ENCODE data around the gene ISG20L2.

Gene ISG20L2

GRCh38 chr1:156754219-156754618 is 25.7 kb upstream of the ISG20L2 start:
- no peak for DNase-seq (ENCODE audit: low spot score)

GRCh38 chr1:156752843-156753482 is 24.4 kb upstream of the ISG20L2 start:
- DNase-seq (ENCODE audit: low spot score), result no peak

DNA sequence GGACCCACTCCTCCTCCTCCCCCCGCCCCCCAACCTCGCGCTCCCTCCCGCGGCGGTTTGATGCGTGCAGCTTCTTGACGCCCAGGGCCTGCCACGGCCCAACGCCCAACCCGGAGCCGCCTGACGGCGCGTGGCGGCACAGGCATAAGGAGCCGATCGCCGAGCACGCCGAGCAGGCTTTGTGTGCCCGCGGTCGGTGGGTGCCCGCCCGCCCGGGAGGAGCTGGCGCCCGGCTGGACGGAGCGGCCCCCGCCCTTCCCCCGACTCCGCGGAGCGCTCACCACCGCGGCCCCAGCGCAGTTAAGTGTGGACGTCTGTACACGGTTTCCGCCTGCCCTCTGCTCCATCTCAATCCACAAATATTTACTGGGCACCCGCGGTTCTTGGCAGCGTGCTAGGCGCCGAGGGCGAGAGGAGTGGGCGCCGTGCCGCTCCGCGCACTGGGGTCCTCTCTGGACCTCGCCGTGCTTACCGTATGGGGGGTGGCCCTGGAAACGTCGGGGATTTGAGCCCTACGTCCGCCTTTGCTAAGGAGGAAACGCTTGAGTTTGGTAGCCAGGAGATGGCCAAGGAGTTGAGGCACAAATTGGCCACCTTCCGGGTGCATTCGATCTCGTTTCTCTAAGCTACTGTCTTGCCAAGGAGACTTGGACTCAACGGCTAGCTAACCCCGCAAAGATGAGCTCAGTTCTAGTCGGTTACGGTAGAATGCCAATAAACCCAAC is 23.4 kb upstream of the ISG20L2 start:
- DNase-seq (ENCODE audit: low spot score), result peak; percentile 97

- DNase-seq (ENCODE audit: low spot score), result no peak
These were observed 22.8 kb upstream of the ISG20L2 start, which contains the start of gene HDGF for GRCh38 chr1:156751451-156751756. Gene HDGF (minus strand): TSS chr1:156751675. CDS start chr1:156751429, 246 bp downstream.

DNA sequence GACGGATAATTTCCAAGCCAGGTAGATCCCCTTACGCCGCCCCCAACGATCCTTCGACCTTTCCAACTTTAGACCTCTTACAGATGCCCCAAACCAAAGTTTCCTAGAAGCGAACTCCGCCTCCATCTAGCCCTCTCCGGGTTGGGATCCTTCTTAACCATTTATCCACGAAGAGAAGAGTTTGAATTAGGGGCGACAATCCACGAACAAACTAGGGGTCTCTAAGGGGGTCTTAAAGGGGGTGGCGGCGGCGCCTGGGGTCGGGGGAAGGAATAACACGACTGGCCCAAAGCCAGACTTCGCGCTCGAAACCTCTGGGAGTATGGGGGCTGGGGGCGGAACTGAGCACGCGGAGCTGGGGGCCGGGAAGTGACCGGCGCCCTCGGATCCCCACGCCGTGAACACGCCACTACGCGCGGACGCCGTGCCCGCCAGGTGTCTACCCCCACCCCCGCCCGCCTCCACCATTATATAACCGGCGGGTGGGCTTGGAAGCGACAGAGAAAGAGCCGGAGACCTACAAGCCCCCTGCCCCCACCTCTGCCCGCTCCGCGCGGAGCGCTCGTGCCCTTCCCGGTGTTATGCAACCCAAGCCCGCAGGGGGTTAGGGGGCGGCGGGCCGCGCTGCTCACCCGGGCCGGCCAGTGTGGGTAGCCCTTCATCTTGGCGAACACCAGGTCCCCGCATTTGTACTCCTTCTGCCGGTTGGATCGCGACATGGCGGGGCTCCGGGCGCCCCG is 22.3 kb upstream of the ISG20L2 start:
- DNase-seq (ENCODE audit: low spot score), result peak; percentile 49

- no peak for DNase-seq (ENCODE audit: low spot score)
These were observed 21.7 kb upstream of the ISG20L2 start for GRCh38 chr1:156750191-156750672.

- no peak for DNase-seq (ENCODE audit: low spot score)
These were observed 21.0 kb upstream of the ISG20L2 start for GRCh38 chr1:156749419-156750118.

GRCh38 chr1:156748670-156749418 is 20.3 kb upstream of the ISG20L2 start:
- DNase-seq (ENCODE audit: low spot score), result peak; percentile 51

DNA sequence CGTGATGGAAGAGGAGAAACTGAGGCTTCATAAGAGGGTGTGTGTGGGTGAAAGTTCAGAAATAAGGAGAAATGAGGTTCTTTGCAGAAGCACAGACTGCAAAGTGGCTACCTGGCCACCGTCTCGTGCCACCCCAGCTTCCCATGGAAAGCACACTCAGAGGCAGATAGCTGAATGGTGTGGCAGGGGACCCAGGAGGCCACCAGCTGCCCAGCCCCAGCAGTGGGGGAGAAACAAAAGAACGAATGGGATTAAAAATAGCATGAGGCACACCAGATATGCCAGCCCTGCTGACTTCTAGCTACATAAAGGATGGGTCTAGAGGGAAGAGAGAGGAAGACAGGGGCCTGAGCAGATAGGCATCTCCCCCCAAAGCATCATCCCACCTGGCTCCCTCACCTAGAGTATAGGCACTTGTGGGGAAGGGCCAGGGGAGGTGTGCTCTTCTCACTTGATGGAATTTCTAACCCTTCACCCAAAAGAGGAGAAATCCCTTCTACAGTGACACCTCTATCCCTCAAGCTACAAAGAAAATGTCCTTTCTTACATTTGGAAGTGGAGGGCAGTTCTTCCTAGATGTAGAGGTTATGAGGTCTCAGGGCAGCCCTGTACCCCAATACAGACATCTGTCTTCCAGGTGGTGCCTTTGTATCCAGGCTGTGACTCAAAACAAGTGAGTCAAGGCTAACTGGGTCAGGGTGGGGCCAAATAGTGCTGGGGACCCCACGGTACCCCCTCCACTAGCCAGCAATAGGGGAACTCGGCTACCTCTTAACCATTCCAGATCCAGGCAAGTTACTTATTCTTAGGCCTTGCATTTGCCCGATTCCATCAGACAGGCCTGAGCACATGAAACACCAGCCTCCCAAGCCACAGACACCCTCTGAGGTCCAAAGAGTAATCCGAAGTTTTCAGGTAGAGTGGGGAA is 19.4 kb upstream of the ISG20L2 start:
- DNase-seq (ENCODE audit: low spot score), result no peak

DNA sequence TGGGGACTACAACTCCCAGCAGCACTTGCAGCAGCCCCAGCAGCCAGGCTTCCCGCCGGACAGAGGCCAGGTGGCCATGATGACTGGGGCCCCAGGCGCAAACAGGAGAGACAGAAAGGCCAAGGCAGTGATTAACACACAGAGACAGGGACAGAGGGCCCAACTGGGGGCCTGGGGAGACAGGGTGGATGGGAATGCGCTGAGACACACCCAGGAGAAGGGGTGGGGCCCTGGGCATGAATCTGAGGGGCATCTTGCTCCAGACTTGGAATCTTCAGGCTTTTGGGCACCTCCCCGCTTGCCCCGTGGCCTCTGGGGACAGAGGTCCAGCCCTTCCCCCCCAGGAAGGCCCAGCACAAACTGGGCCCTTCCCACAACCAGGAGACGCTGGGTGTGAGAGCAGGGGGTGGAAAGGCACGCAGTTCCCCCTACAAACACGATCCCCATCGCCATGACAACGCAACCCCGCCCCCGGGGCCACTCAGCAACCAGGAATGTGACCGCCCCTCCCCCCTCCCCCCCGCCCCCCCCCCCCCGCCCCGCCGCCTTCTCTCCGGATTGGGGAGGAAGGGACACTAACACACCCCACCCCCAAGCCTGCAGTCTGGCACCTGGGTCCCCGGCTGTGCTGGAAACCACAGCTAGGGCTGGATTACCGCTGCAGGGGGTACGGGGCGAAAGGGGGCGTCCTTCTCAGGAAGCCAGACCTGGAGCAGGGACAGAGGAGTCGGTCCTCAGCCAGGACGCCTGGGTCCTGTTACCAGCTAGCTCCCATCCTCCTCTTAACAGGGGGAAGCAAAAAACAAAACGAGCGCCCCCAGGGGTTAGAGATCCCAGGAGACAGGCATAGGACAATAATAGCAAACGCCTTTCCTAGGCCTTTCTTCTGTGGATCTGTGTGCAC is 18.4 kb upstream of the ISG20L2 start:
- DNase-seq (ENCODE audit: low spot score), result peak; percentile 97

DNA sequence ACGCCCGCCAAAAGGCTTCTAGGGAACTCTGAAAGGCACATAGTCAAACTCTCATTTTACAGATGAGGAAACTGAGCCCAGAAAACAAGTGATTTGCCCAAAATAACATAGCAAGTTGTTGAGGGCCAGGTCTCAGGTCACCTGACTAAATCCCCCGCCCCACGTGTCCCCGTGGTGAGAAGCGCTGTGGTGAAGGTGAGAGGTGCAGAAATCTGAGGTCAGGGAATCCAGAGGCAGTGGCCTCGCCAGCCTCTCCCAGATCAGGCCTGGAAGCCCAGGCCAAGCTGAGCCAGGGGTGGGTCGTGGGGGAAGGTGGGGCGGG is 17.8 kb upstream of the ISG20L2 start:
- DNase-seq (ENCODE audit: low spot score), result no peak

GRCh38 chr1:156745881-156746280 is 17.3 kb upstream of the ISG20L2 start:
- no peak for DNase-seq (ENCODE audit: low spot score)

DNA sequence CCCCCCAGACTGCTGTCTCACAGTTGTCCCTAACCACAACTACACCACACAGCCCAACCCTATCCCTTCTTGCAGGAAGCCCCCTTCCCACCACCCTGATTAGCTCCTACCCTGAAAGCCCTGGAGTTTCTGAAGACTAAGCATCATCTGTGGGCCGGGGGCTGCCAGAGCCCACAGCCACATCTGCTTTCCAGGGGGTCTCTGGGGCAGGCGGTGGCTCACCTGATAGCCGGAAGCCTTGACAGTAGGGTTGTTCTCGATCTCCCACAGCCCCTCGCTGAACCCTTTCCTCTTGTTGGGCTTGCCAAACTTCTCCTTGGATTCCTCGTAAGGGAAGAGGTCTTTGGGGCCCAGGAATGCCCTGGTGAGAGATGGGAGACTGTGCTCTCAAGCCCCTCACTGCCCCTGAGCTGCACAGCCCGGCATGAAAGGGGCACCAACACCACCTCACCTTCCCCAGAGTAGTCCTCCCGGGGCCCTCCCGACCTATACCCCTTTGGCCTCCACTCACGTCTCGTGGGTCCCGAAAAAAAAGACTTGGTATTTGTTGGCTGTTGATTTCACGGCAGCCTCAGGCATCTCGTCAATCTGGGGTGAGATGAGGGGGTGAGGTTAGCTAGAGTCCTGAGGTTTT is 16.3 kb upstream of the ISG20L2 start:
- no peak for DNase-seq (ENCODE audit: low spot score)

DNA sequence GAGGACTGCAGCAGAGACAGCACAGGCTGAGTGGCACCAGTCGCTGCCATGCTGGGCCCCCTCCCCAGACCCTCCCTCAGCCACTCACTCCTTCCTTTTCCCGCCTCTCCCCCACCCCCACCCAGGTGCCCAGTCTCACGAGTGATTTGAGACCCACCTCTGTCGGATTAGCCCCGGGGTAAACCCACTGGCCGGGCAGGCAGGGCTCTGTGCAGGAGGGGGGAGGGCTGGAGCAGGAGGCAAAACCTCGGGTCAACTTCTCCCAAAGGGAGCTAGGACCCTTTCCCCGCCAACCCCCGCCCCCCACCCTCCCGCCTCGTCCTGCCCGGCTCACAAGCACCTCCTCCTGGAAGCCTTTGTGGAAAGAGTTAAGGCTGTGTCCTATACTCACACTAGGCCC is 15.8 kb upstream of the ISG20L2 start:
- DNase-seq (ENCODE audit: low spot score), result no peak

DNA sequence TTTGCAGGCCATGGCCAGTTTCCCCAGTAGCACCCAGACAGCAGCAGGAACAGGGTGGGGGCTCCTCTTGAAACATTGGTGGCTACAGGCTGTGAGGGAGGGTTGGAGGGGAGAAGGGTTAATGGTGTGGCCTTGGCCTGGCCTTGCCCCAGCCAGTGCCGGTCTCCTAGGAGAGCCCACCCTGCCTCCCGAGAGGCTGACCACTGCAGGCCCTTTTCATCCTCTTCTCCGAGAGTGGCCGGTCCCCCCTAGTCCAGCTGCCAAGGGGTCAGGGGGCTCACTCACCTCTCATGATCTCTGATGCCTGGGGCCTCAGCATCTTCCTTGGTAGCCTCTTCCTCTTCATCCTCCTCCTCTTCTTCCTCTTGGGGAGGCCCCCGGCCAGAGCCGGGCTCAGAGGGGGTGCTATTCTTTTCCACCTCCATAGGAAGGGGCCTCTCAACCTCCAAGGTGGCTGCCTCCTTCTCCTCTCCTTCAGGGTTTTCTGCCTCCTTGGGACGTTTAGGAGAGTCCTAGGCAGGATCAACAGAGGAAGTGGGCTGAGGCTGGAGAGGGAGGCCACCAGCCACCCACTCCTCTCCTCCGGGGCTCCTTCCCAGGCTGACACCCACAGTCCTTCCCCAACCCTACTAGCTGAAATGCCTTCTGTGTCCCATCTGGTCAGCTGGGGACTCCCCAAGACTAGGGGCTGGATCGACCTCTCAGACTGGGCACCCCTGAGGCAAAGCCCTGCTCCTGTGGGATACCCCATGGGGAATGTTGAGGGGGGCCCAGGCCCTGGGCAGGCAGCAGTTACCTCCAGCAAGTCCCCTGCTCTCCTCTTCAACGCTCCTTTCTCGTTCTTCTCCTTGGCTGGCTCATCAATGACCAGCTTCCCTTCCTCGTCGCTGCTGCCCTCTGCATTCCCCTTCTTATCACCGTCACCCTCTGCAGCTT is 15.1 kb upstream of the ISG20L2 start:
- no peak for DNase-seq (ENCODE audit: low spot score)

DNA sequence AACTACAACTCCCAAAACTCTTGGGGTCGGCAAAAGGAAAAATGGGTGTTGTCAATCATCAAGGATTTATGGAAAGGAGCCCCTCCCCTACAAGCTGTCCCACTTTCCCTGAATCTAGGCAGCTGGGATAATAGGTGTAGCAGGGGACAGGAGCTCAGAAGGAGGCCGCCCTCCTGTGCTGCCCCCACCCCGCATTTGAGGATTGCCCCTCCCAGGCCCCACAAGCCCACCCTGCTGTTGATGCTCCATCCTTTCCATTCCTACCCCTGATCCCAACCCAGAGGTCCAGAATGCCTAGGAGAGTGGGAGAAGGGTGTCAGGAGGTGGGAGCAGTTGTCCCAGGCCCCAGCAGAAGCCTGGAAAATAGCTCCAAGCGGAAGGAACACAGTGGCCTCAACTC is 14.2 kb upstream of the ISG20L2 start:
- no peak for DNase-seq (ENCODE audit: low spot score)

DNA sequence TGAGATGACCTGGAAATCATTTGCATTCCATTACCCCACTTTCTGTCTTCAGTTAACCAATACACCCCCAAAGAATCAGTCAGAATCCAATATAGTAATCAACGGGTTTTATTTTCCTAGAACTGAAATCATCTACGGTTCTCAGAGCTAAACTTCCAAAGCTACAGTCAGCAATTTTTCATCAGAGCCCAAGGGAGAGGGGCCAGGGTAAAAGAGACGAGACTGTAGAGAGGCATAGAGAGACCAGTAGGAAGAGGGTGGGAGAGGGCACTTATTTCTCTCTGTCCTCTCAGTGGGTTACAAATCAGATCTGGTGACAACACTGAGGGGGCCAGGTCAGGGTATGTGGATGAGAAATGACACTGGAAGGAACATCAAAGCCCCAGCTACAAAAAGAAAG is 13.5 kb upstream of the ISG20L2 start:
- no peak for DNase-seq (ENCODE audit: low spot score)

DNA sequence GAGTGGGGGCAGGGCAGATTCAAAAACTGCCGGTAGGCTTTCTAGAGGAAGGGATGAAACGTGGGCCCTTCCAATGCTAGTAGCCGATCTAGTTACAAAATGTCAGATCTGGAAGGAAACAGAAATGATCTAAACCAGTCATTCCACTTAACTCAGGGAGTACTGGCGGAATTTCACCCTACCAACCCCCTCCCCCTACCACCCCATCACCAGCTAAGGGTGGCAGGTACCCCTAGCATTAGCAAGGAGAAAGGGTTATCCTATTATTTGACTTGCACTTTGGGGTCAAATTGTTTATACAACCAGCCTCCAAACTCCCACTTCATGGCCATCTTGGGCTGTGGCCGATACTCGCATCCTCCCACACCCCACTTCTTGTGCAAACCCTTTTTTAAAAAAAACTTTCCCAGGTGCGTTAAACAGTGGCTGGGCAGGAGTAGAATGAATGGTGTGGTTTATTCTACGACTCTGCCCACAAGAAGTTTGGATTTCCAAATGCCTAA is 13.0 kb upstream of the ISG20L2 start:
- DNase-seq (ENCODE audit: low spot score), result no peak
